ENCODE measurements around the gene POMP.
"Not testable (repeated sequence)": the region's sequence is repeated elsewhere in the genome, so short reads cannot be mapped to it uniquely, and the experiment has no call there.

The POMP gene

GRCh38 chr13:28683169-28683568, 24.2 kb downstream of the POMP start:
- in situ Hi-C loops (cut with MboI; ENCODE audit: low pct_unique_long_range_greater_than_20kb, low sequenced_read_pairs); DNase-seq: not testable (repeated sequence)

- no peak for DNase-seq
- in situ Hi-C loops (cut with MboI; ENCODE audit: low pct_unique_long_range_greater_than_20kb, low sequenced_read_pairs) = no loop called here
Observed at GRCh38 chr13:28684257-28684656, 25.3 kb downstream of the POMP start.

- in situ Hi-C loops (cut with MboI; ENCODE audit: low pct_unique_long_range_greater_than_20kb, low sequenced_read_pairs) = no loop called here
- DNase-seq = no peak
Observed at GRCh38 chr13:28685114-28685513, 26.2 kb downstream of the POMP start.

- in situ Hi-C loops (cut with MboI; ENCODE audit: low pct_unique_long_range_greater_than_20kb, low sequenced_read_pairs) = no loop called here
- peak; percentile 25 for DNase-seq
Observed at GRCh38 chr13:28685892-28686291, 27.0 kb downstream of the POMP start.

- in situ Hi-C loops (cut with MboI; ENCODE audit: low pct_unique_long_range_greater_than_20kb, low sequenced_read_pairs); DNase-seq: not testable (repeated sequence)
Observed at GRCh38 chr13:28693605-28694491, 34.9 kb downstream of the POMP start.

GRCh38 chr13:28697441-28697840, 38.5 kb downstream of the POMP start:
- DNase-seq = no peak
- in situ Hi-C loops (cut with MboI; ENCODE audit: low pct_unique_long_range_greater_than_20kb, low sequenced_read_pairs) = no loop called here

GRCh38 chr13:28699246-28699645, 40.3 kb downstream of the POMP start:
- in situ Hi-C loops (cut with MboI; ENCODE audit: low pct_unique_long_range_greater_than_20kb, low sequenced_read_pairs) = no loop called here
- DNase-seq = no peak

GRCh38 chr13:28704282-28704681, 45.4 kb downstream of the POMP start:
- in situ Hi-C loops (cut with MboI; ENCODE audit: low pct_unique_long_range_greater_than_20kb, low sequenced_read_pairs) = no loop called here
- no peak for DNase-seq

GRCh38 chr13:28704919-28705318, 46.0 kb downstream of the POMP start:
- in situ Hi-C loops (cut with MboI; ENCODE audit: low pct_unique_long_range_greater_than_20kb, low sequenced_read_pairs) = no loop called here
- DNase-seq = no peak

GRCh38 chr13:28705461-28706083, 46.6 kb downstream of the POMP start:
- DNase-seq = no peak
- in situ Hi-C loops (cut with MboI; ENCODE audit: low pct_unique_long_range_greater_than_20kb, low sequenced_read_pairs) = no loop called here

GRCh38 chr13:28707629-28708427, 48.9 kb downstream of the POMP start:
- in situ Hi-C loops (cut with MboI; ENCODE audit: low pct_unique_long_range_greater_than_20kb, low sequenced_read_pairs) = no loop called here
- peak; percentile 45 for DNase-seq

GRCh38 chr13:28710161-28710560, 51.2 kb downstream of the POMP start:
- in situ Hi-C loops (cut with MboI; ENCODE audit: low pct_unique_long_range_greater_than_20kb, low sequenced_read_pairs) = no loop called here
- DNase-seq = no peak

GRCh38 chr13:28714651-28715050, 55.7 kb downstream of the POMP start:
- DNase-seq = no peak
- in situ Hi-C loops (cut with MboI; ENCODE audit: low pct_unique_long_range_greater_than_20kb, low sequenced_read_pairs) = no loop called here

GRCh38 chr13:28716511-28716910, 57.6 kb downstream of the POMP start:
- in situ Hi-C loops (cut with MboI; ENCODE audit: low pct_unique_long_range_greater_than_20kb, low sequenced_read_pairs) = no loop called here
- no peak for DNase-seq

- no peak for DNase-seq
Observed at GRCh38 chr13:28717170-28717569, 58.2 kb downstream of the POMP start.

GRCh38 chr13:28718196-28718542, 59.2 kb downstream of the POMP start:
- no peak for DNase-seq
- in situ Hi-C loops (cut with MboI; ENCODE audit: low pct_unique_long_range_greater_than_20kb, low sequenced_read_pairs) = no loop called here

More at GRCh38 chr13:28717170-28717569, 58.2 kb downstream of the POMP start:
- in situ Hi-C loops (cut with MboI; ENCODE audit: low pct_unique_long_range_greater_than_20kb, low sequenced_read_pairs) = no loop called here

- peak; percentile 96 for DNase-seq
- in situ Hi-C loops (cut with MboI; ENCODE audit: low pct_unique_long_range_greater_than_20kb, low sequenced_read_pairs) = no loop called here
Observed at GRCh38 chr13:28718543-28719226, 59.8 kb downstream of the POMP start, which contains the start of gene SLC46A3. Gene SLC46A3, minus strand, starts transcription at chr13:28718970. Its CDS starts 972 bp downstream, at chr13:28717998.

- in situ Hi-C loops (cut with MboI; ENCODE audit: low pct_unique_long_range_greater_than_20kb, low sequenced_read_pairs) = no loop called here
- DNase-seq = no peak
Observed at GRCh38 chr13:28719227-28720055, 60.5 kb downstream of the POMP start.
